Middle frontal gyrus (tissue), 1 donor: ENCODE measurements around the gene CASK.

ENCODE experiments used
- DNase-seq: peaks from one replicate; pipeline ENCODE4 v3.0.0-alpha.2; 2015; ENCODE audit warnings: low spot score; ENCODE audit errors: extremely low spot score

The CASK gene

GRCh38 chrX:41923211-41923977 lies at the start of gene CASK:
Gene CASK, minus strand, starts transcription at chrX:41923554. Its CDS starts 566 bp downstream, at chrX:41922988.
- peak; percentile 80 for DNase-seq

GRCh38 chrX:41971346-41971745 lies 48.0 kb upstream of the CASK start:
- no peak for DNase-seq

- no peak for DNase-seq
Observed at GRCh38 chrX:41970419-41970818, 47.1 kb upstream of the CASK start.

- DNase-seq = no peak
Observed at GRCh38 chrX:41963348-41963747, 40.0 kb upstream of the CASK start.

GRCh38 chrX:41960142-41960541 lies 36.8 kb upstream of the CASK start:
- DNase-seq = no peak

- DNase-seq = no peak
Observed at GRCh38 chrX:41958861-41959260, 35.5 kb upstream of the CASK start.

- DNase-seq = no peak
Observed at GRCh38 chrX:41956027-41956426, 32.7 kb upstream of the CASK start.

- DNase-seq = no peak
Observed at GRCh38 chrX:41952102-41952501, 28.7 kb upstream of the CASK start.

- DNase-seq = no peak
Observed at GRCh38 chrX:41946989-41947612, 23.7 kb upstream of the CASK start.

- no peak for DNase-seq
Observed at GRCh38 chrX:41946235-41946634, 22.9 kb upstream of the CASK start.

GRCh38 chrX:41935832-41936231 lies 12.5 kb upstream of the CASK start:
- DNase-seq = no peak

GRCh38 chrX:41933546-41933945 lies 10.2 kb upstream of the CASK start:
- DNase-seq = no peak

GRCh38 chrX:41932885-41933284 lies 9.5 kb upstream of the CASK start:
- no peak for DNase-seq

- DNase-seq = no peak
Observed at GRCh38 chrX:41931591-41931990, 8.2 kb upstream of the CASK start.

GRCh38 chrX:41923978-41924683 lies 777 bp upstream of the CASK start:
- DNase-seq = no peak

- no peak for DNase-seq
Observed at GRCh38 chrX:41922431-41923151, 763 bp downstream of the CASK start.

- DNase-seq = no peak
Observed at GRCh38 chrX:41921492-41922430, 1.6 kb downstream of the CASK start.

GRCh38 chrX:41919870-41920269 lies 3.5 kb downstream of the CASK start:
- DNase-seq = no peak

- DNase-seq = no peak
Observed at GRCh38 chrX:41917517-41917916, 5.8 kb downstream of the CASK start.

GRCh38 chrX:41913476-41913875 lies 9.9 kb downstream of the CASK start:
- no peak for DNase-seq

GRCh38 chrX:41912923-41913322 lies 10.4 kb downstream of the CASK start:
- DNase-seq = no peak
